GM21717 (cell line): ENCODE measurements around the gene PHF20.
"Not testable (repeated sequence)": the region's sequence is repeated elsewhere in the genome, so short reads cannot be mapped to it uniquely, and the experiment has no call there.

ENCODE experiments used
- ATAC-seq: cut with Tn5 transposase; IDR thresholded peaks from one replicate; pipeline ENCODE4 v1.9.1; 2021; ENCODE audit warnings: mild to moderate bottlenecking, moderate library complexity; ENCODE audit not compliant: unreplicated experiment

PHF20 gene

GRCh38 chr20:35910254-35910653 lies 138.4 kb downstream of the PHF20 start:
- no peak for ATAC-seq

- no peak for ATAC-seq
These were observed 141.1 kb downstream of the PHF20 start for GRCh38 chr20:35912881-35913280.

GRCh38 chr20:35917077-35917476 lies 145.3 kb downstream of the PHF20 start:
- ATAC-seq: no peak

- ATAC-seq: no peak
These were observed 146.2 kb downstream of the PHF20 start for GRCh38 chr20:35918021-35918420.

- ATAC-seq: no peak
These were observed 148.7 kb downstream of the PHF20 start for GRCh38 chr20:35920523-35920922.

- no peak for ATAC-seq
These were observed 157.5 kb downstream of the PHF20 start for GRCh38 chr20:35929301-35929700.

GRCh38 chr20:35934050-35934449 lies 162.2 kb downstream of the PHF20 start:
- ATAC-seq: no peak

- ATAC-seq: no peak
These were observed 167.4 kb downstream of the PHF20 start for GRCh38 chr20:35939264-35939663.

GRCh38 chr20:35941620-35942019 lies 169.8 kb downstream of the PHF20 start:
- ATAC-seq: no peak

GRCh38 chr20:35942243-35942642 lies 170.4 kb downstream of the PHF20 start:
- ATAC-seq: no peak

- ATAC-seq: no peak
These were observed 175.7 kb downstream of the PHF20 start for GRCh38 chr20:35947489-35947888.

GRCh38 chr20:35947907-35948306 lies 176.1 kb downstream of the PHF20 start:
- ATAC-seq: no peak

GRCh38 chr20:35950093-35950492 lies 178.3 kb downstream of the PHF20 start:
- no peak for ATAC-seq

GRCh38 chr20:35952080-35952479 lies 180.3 kb downstream of the PHF20 start:
- ATAC-seq: not testable (repeated sequence)

GRCh38 chr20:35952480-35953386 lies 180.9 kb downstream of the PHF20 start:
- no peak for ATAC-seq

GRCh38 chr20:35953387-35954199 lies 181.8 kb downstream of the PHF20 start:
- ATAC-seq: peak; percentile 30

- ATAC-seq: peak; percentile 79
These were observed 182.5 kb downstream of the PHF20 start, which contains the start of gene SCAND1 for GRCh38 chr20:35954200-35954906. Gene SCAND1 (minus strand): TSS chr20:35954502. CDS start chr20:35954284, 218 bp downstream.

- no peak for ATAC-seq
These were observed 183.1 kb downstream of the PHF20 start for GRCh38 chr20:35954907-35955251.

GRCh38 chr20:35956616-35957015 lies 184.8 kb downstream of the PHF20 start:
- ATAC-seq: no peak

- not testable (repeated sequence) for ATAC-seq
These were observed 187.5 kb downstream of the PHF20 start for GRCh38 chr20:35959291-35959690.

- ATAC-seq: no peak
These were observed 192.1 kb downstream of the PHF20 start for GRCh38 chr20:35963878-35964277.
